HCT116 (cell line): Measurements from ENCODE around the gene ADM2. TPM values are rescaled to one million over a fixed set of nuclear protein-coding genes. Genes with fewer than 3 reads are reported as not detected.

Source experiments
- ATAC-seq: fragments of 200-7000 bp; cut with Tn5 transposase; 2 replicates; pipeline ENCODE4 v1.9.1; 2020; ENCODE audit warnings: mild to moderate bottlenecking, moderate library complexity
- BruUV-seq: library from RNA; stranded (reverse); fragments of 400-500 nt; replicated peaks from 2 replicates; lab custom pipeline; 2021; lab: Mats Ljungman, UMichigan
- CTCF ChIA-PET: fragments of 300-600 bp; sonication (Branson Sonifier 250); formaldehyde crosslinking; loops from one replicate; lab custom pipeline; 2021; ENCODE audit warnings: antibody characterized with exemption; lab: Charles Lee
- POLR2A ChIA-PET: fragments of 300-600, 350-600 bp; sonication (Branson Sonifier 250); formaldehyde crosslinking; loops from one replicate; lab custom pipeline; 2021; ENCODE audit warnings: antibody characterized with exemption; lab: Charles Lee
- RAD21 ChIA-PET, 2 experiments: fragments of 300-600 bp; sonication (Branson Sonifier 250); formaldehyde crosslinking; loops; one replicate each; lab custom pipeline; 2023; ENCODE audit warnings: low total read pairs in 2 of 2; ENCODE audit not compliant: uncharacterized antibody in 2 of 2, unreplicated experiment in 2 of 2, low non-redundant PET in 1 of 2; lab: Charles Lee
- DNase-seq: peaks from one replicate; pipeline ENCODE4 v3.0.0-alpha.2; 2010; ENCODE audit warnings: low read depth, low spot score
- H2AFZ ChIP-seq: fragments of 200-600 bp; shearing (Covaris generic), sonication (generic); 2 replicates; pipeline ENCODE4 v1.6.1; 2017; ENCODE audit warnings: low read depth, mixed run types, mixed read lengths, antibody characterized with exemption, low read length; ENCODE audit not compliant: poor library complexity, severe bottlenecking
- H3K27ac ChIP-seq: 2 replicates; pipeline ENCODE4 v1.5.1; 2012; ENCODE audit warnings: low read depth, low read length
- H3K27me3 ChIP-seq: fragments of 200-600 bp; sonication (generic); 2 replicates; pipeline ENCODE4 v1.6.1; 2016; ENCODE audit warnings: mixed run types, low read length, mixed read lengths; ENCODE audit not compliant: insufficient read depth
- H3K36me3 ChIP-seq, 2 experiments: fragments of 200-500 bp in 1 of 2; fragments of 200-600 bp in 1 of 2; sonication (Bioruptor generic) in 1 of 2; sonication (generic) in 1 of 2; 2 replicates each; pipeline versions ENCODE4 v1.5.1 to v1.6.1; 2014 to 2016; ENCODE audit warnings: low read length in 2 of 2, inconsistent platforms in 1 of 2, mixed read lengths in 1 of 2, mixed run types in 1 of 2; ENCODE audit not compliant: insufficient read depth in 2 of 2, control insufficient read depth in 1 of 2
- H3K4me1 ChIP-seq, 2 experiments: fragments of 200-600 bp in 1 of 2; sonication (generic) in 1 of 2; 2 replicates each; pipeline versions ENCODE4 v1.5.1 to v1.6.1; 2012 to 2017; ENCODE audit warnings: low read length in 2 of 2, inconsistent platforms in 1 of 2, mild to moderate bottlenecking in 1 of 2, mixed read lengths in 1 of 2, mixed run types in 1 of 2, moderate library complexity in 1 of 2; ENCODE audit not compliant: insufficient read depth in 2 of 2, control insufficient read depth in 1 of 2
- H3K4me2 ChIP-seq: fragments of 200-600 bp; sonication (generic); 2 replicates; pipeline ENCODE4 v1.6.1; 2017; ENCODE audit warnings: mixed run types, low read length, mixed read lengths
- H3K4me3 ChIP-seq, 2 experiments: fragments of 200-600 bp in 1 of 2; sonication (generic) in 1 of 2; replicated peaks in 1 of 2; 2 replicates each; pipeline ENCODE4 v1.5.1; 2011 to 2016; ENCODE audit warnings: low read length in 2 of 2, control low read depth in 1 of 2, low read depth in 1 of 2, mild to moderate bottlenecking in 1 of 2, mixed read lengths in 1 of 2, mixed run types in 1 of 2
- H3K79me2 ChIP-seq: fragments of 200-600 bp; sonication (generic); 2 replicates; pipeline ENCODE4 v1.6.1; 2017; ENCODE audit warnings: mild to moderate bottlenecking, mixed run types, low read length, moderate library complexity, mixed read lengths; ENCODE audit not compliant: insufficient read depth
- H3K9ac ChIP-seq: fragments of 200-600 bp; sonication (generic); 2 replicates; pipeline ENCODE4 v1.6.1; 2016; ENCODE audit warnings: low read length, mixed read lengths
- H3K9me2 ChIP-seq: fragments of 200-600 bp; sonication (generic), shearing (Covaris generic); 2 replicates; pipeline ENCODE4 v1.6.1; 2017; ENCODE audit warnings: mixed run types, mild to moderate bottlenecking, moderate library complexity; ENCODE audit not compliant: insufficient read depth
- H3K9me3 ChIP-seq, 2 experiments: fragments of 200-500 bp in 1 of 2; fragments of 200-600 bp in 1 of 2; sonication (Bioruptor generic) in 1 of 2; sonication (generic) in 1 of 2; 2 replicates each; pipeline ENCODE4 v1.6.1; 2014 to 2017; ENCODE audit warnings: low read length in 2 of 2, mixed read lengths in 2 of 2, inconsistent platforms in 1 of 2, low read depth in 1 of 2, mild to moderate bottlenecking in 1 of 2, mixed run types in 1 of 2, moderate library complexity in 1 of 2; ENCODE audit not compliant: control insufficient read depth in 1 of 2, insufficient read depth in 1 of 2
- H4K20me1 ChIP-seq: fragments of 200-600 bp; sonication (generic), shearing (Covaris generic); 2 replicates; pipeline ENCODE4 v1.6.1; 2017; ENCODE audit warnings: mixed run types, mild to moderate bottlenecking, moderate library complexity; ENCODE audit not compliant: insufficient read depth
- CTCF ChIP-seq, 3 experiments: fragments of 200-600 bp in 1 of 3; sonication (generic) in 1 of 3; IDR thresholded peaks in 2 of 3; conservative IDR thresholded peaks in 1 of 3; 2 replicates each; pipeline ENCODE4 v1.5.1; 2012 to 2017; ENCODE audit warnings: low read depth in 2 of 3, low read length in 2 of 3, antibody characterized with exemption in 1 of 3, borderline replicate concordance in 1 of 3, control low read depth in 1 of 3, mild to moderate bottlenecking in 1 of 3, mixed read lengths in 1 of 3, mixed run types in 1 of 3, moderate library complexity in 1 of 3; ENCODE audit not compliant: insufficient read depth in 1 of 3
- POLR2A ChIP-seq: IDR thresholded peaks from 2 replicates; pipeline ENCODE4 v1.7.0; 2011; ENCODE audit warnings: borderline replicate concordance; ENCODE audit not compliant: insufficient read depth, insufficient read length; ENCODE audit errors: extremely low read depth
- POLR2AphosphoS5 ChIP-seq: IDR thresholded peaks from 2 replicates; pipeline ENCODE4 v1.6.1; 2011; ENCODE audit warnings: mild to moderate bottlenecking, low read depth, low read length, moderate library complexity
- ZFX ChIP-seq: fragments of 450-650 bp; IDR thresholded peaks from 2 replicates; pipeline ENCODE4 v1.6.1; 2017
- intact Hi-C: fragments of 100-400 bp; cut with micrococcal nuclease; formaldehyde crosslinking; loops from 2 replicates; pipeline ENCODE4 v1.10.0; 2022
- total RNA-seq: library from RNA; stranded (reverse); gene quantifications from one replicate; pipeline ENCODE4 v1.2.1, GENCODE V29; 2021; ENCODE audit not compliant: unreplicated experiment

The ADM2 gene
- total RNA-seq, 1 experiment from 2014 or later: 12.8 TPM

- ChIA-PET CTCF (interaction anchor here (0.7 to 1.7 kb wide), 19 partner anchors 12 to 377 kb away, joined by 3 to 21 read pairs (median 5); partner anchors contain the start of genes ARSA, HDAC10, KLHDC7B and LMF2), POLR2A (interaction anchor here (0.9 to 2.1 kb wide), 7 partner anchors 10 to 94 kb away, joined by 3 to 20 read pairs (median 5); partner anchors contain the start of genes CHKB, LMF2, NCAPH2 and SYCE3), RAD21 (interaction anchor here (0.8 to 2.2 kb wide), 4 partner anchors 18 to 126 kb away, joined by 4 to 8 read pairs (median 6); partner anchors contain the start of genes LMF2 (in 2 of the 2), NCAPH2 (in 1 of the 2) and SYCE3 (in 1 of the 2))
- intact Hi-C loops: no loop called here
- DNase-seq (no peak), ATAC-seq (peak; percentile 39)
- no TSS peak for BruUV-seq
- peak; percentile 51 for TF ChIP-seq POLR2AphosphoS5
- peak in 1 of 3 experiments; percentile 57; a peak in 3 of 6 replicates for TF ChIP-seq CTCF (IDR thresholded peaks at IDR 0.05 in 2 of 3, conservative IDR thresholded peaks at IDR 0.05 in 1 of 3; ENCODE audit: borderline replicate concordance in 1 of 3, insufficient read depth in 1 of 3, low read depth in 2 of 3, low read length in 2 of 3)
- no peak for TF ChIP-seq POLR2A
- TF ChIP-seq ZFX: peak; percentile 51
- peak overlapping the region; percentile 93 for H3K9ac ChIP-seq
- no peaks in the 10 kb centered on the region for H4K20me1 ChIP-seq
- no peaks in the 10 kb centered on the region for H3K9me3 ChIP-seq
- peak overlapping the region; percentile 99 for H3K4me2 ChIP-seq
- peak overlapping the region; percentile 100 for H3K27ac ChIP-seq
- no peaks in the 10 kb centered on the region for H3K9me2 ChIP-seq
- H3K79me2 ChIP-seq: peaks cover 30% of the 10 kb centered on the region
- H2AFZ ChIP-seq: no peak overlapping the region
- no peaks in the 10 kb centered on the region for H3K27me3 ChIP-seq
- H3K4me1 ChIP-seq: peaks cover 13 to 71% of the 10 kb centered on the region in 2 experiments; a peak in 3 of 4 replicates
- peaks cover 0 to 11% of the 10 kb centered on the region in 2 experiments; a peak in 2 of 4 replicates for H3K36me3 ChIP-seq
- H3K4me3 ChIP-seq: peak overlapping the region; percentile 78 to 85
Observed at GRCh38 chr22:50526108-50526833, 44.9 kb downstream of the ADM2 start.
